MM.1S (cell line): ENCODE data around the gene RCC2.
"Not testable (repeated sequence)": the region's sequence is repeated elsewhere in the genome, so short reads cannot be mapped to it uniquely, and the experiment has no call there.

Experiments
- DNase-seq: peaks from one replicate; pipeline ENCODE4 v3.0.0-alpha.2; 2015
- H2AFZ ChIP-seq: fragments of 300-600 bp; sonication (generic); 2 replicates; pipeline ENCODE4 v1.6.0; 2016; ENCODE audit warnings: antibody characterized with exemption, low read length
- H3F3A ChIP-seq: fragments of 300-600 bp; sonication (generic); 2 replicates; pipeline ENCODE4 v1.6.1; 2016; ENCODE audit warnings: mild to moderate bottlenecking, antibody characterized with exemption, low read length, moderate library complexity, mixed read lengths; ENCODE audit not compliant: insufficient read depth
- H3K27ac ChIP-seq: fragments of 300-600 bp; sonication (generic); 2 replicates; pipeline ENCODE4 v1.5.1; 2016; ENCODE audit warnings: mild to moderate bottlenecking, low read length
- H3K27me3 ChIP-seq: fragments of 300-600 bp; sonication (generic); replicated peaks from 2 replicates; pipeline ENCODE4 v1.6.0; 2016; ENCODE audit warnings: low read length; ENCODE audit not compliant: insufficient read depth
- H3K36me3 ChIP-seq: fragments of 300-600 bp; sonication (generic); replicated peaks from 2 replicates; pipeline ENCODE4 v1.6.1; 2016; ENCODE audit warnings: mild to moderate bottlenecking, low read length, mixed read lengths; ENCODE audit not compliant: insufficient read depth
- H3K4me1 ChIP-seq: fragments of 300-600 bp; sonication (generic); 2 replicates; pipeline ENCODE4 v1.6.1; 2016; ENCODE audit warnings: low read length, mixed read lengths
- H3K4me2 ChIP-seq: fragments of 300-600 bp; sonication (generic); 2 replicates; pipeline ENCODE4 v1.6.0; 2016; ENCODE audit warnings: low read depth, low read length
- H3K4me3 ChIP-seq: fragments of 300-600 bp; sonication (generic); 2 replicates; pipeline ENCODE4 v1.5.1; 2016; ENCODE audit warnings: low read length, mixed read lengths
- H3K79me2 ChIP-seq: fragments of 300-600 bp; sonication (generic); 2 replicates; pipeline ENCODE4 v1.6.1; 2016; ENCODE audit warnings: mixed run types, low read length, mixed read lengths
- H3K9ac ChIP-seq: fragments of 300-600 bp; sonication (generic); 2 replicates; pipeline ENCODE4 v1.6.1; 2016; ENCODE audit warnings: low read length, mixed read lengths
- H3K9me2 ChIP-seq: fragments of 300-600 bp; sonication (generic); replicated peaks from 2 replicates; pipeline ENCODE4 v1.6.1; 2016; ENCODE audit warnings: mild to moderate bottlenecking, low read length, mixed read lengths; ENCODE audit not compliant: insufficient read depth
- H3K9me3 ChIP-seq: fragments of 300-600 bp; sonication (generic); replicated peaks from 2 replicates; pipeline ENCODE4 v1.6.1; 2016; ENCODE audit warnings: mild to moderate bottlenecking, low read length, mixed read lengths; ENCODE audit not compliant: insufficient read depth
- H4K20me1 ChIP-seq: fragments of 300-600 bp; sonication (generic); 2 replicates; pipeline ENCODE4 v1.6.1; 2016; ENCODE audit warnings: mild to moderate bottlenecking, low read length, moderate library complexity, mixed read lengths; ENCODE audit not compliant: insufficient read depth
- EZH2 ChIP-seq: fragments of 300-600 bp; sonication (generic); optimal IDR thresholded peaks from 2 replicates; pipeline ENCODE3; 2017; ENCODE audit warnings: low read depth, mild to moderate bottlenecking, antibody characterized with exemption, low read length, mixed read lengths
- EZH2phosphoT487 ChIP-seq: fragments of 300-600 bp; sonication (generic); IDR thresholded peaks from 2 replicates; pipeline ENCODE4 v1.6.1; 2018; ENCODE audit warnings: antibody characterized with exemption, low read length
- TF ChIP-seq, protein P1 (sequence below): fragments of 300-600 bp; sonication (generic); IDR thresholded peaks from 2 replicates; pipeline ENCODE4 v1.5.1; 2016; ENCODE audit warnings: antibody characterized with exemption, low read length, mixed read lengths

The RCC2 gene

GRCh38 chr1:17480846-17481245 lies 41.4 kb upstream of the RCC2 start:
- H3K9me2 ChIP-seq, result no peaks in the 10 kb centered on the region
- H3F3A ChIP-seq, result no peaks in the 10 kb centered on the region
- H3K27ac ChIP-seq, result no peak overlapping the region
- no peaks in the 10 kb centered on the region for H3K9me3 ChIP-seq
- H3K4me1 ChIP-seq, result peaks cover 3% of the 10 kb centered on the region; the same call in 1 of the 2 replicates
- 0 out of 2 replicates have a peak, but pooled peaks cover 3% of the 10 kb centered on the region for H3K27me3 ChIP-seq
- no peak overlapping the region for H3K4me3 ChIP-seq
- H2AFZ ChIP-seq, result no peak overlapping the region
- H3K9ac ChIP-seq, result no peak overlapping the region
- H3K79me2 ChIP-seq, result no peaks in the 10 kb centered on the region
- TF ChIP-seq EZH2phosphoT487 (no peak), EZH2 (no peak)
- TF ChIP-seq, protein P1, sequence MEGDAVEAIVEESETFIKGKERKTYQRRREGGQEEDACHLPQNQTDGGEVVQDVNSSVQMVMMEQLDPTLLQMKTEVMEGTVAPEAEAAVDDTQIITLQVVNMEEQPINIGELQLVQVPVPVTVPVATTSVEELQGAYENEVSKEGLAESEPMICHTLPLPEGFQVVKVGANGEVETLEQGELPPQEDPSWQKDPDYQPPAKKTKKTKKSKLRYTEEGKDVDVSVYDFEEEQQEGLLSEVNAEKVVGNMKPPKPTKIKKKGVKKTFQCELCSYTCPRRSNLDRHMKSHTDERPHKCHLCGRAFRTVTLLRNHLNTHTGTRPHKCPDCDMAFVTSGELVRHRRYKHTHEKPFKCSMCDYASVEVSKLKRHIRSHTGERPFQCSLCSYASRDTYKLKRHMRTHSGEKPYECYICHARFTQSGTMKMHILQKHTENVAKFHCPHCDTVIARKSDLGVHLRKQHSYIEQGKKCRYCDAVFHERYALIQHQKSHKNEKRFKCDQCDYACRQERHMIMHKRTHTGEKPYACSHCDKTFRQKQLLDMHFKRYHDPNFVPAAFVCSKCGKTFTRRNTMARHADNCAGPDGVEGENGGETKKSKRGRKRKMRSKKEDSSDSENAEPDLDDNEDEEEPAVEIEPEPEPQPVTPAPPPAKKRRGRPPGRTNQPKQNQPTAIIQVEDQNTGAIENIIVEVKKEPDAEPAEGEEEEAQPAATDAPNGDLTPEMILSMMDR, result no peak
- no peaks in the 10 kb centered on the region for H3K36me3 ChIP-seq
- no peaks in the 10 kb centered on the region for H4K20me1 ChIP-seq
- DNase-seq, result no peak
- no peak overlapping the region for H3K4me2 ChIP-seq

GRCh38 chr1:17475752-17476151 lies 36.3 kb upstream of the RCC2 start:
- Histone ChIP-seq H3K27me3 (no peaks in the 10 kb centered on the region), H3K9me2 (no peaks in the 10 kb centered on the region), H3K9me3 (no peaks in the 10 kb centered on the region), H4K20me1 (no peaks in the 10 kb centered on the region), H3K36me3 (no peaks in the 10 kb centered on the region), H3K9ac (no peak overlapping the region), H3K27ac (no peak overlapping the region), H3F3A (no peaks in the 10 kb centered on the region), H2AFZ (no peak overlapping the region), H3K4me1 (peaks cover 3% of the 10 kb centered on the region; the same call in 1 of the 2 replicates), H3K4me2 (no peak overlapping the region), H3K4me3 (no peak overlapping the region), H3K79me2 (no peaks in the 10 kb centered on the region)
- TF ChIP-seq EZH2 (no peak), EZH2phosphoT487 (no peak)
- TF ChIP-seq, protein P1, result no peak
- no peak for DNase-seq

- not testable (repeated sequence) for H3K9ac ChIP-seq, H3K9me3 ChIP-seq, H3K36me3 ChIP-seq, H3K4me3 ChIP-seq, H3K4me1 ChIP-seq, H2AFZ ChIP-seq, H3K79me2 ChIP-seq, H3K4me2 ChIP-seq, H3K9me2 ChIP-seq, DNase-seq, H3K27ac ChIP-seq, H3F3A ChIP-seq, H3K27me3 ChIP-seq, H4K20me1 ChIP-seq
Measured at GRCh38 chr1:17474836-17475555, 35.5 kb upstream of the RCC2 start.

GRCh38 chr1:17472814-17473213 lies 33.3 kb upstream of the RCC2 start:
- Histone ChIP-seq H3K4me2 (no peak overlapping the region), H3K79me2 (no peaks in the 10 kb centered on the region), H3K27me3 (no peaks in the 10 kb centered on the region), H3K9me2 (no peaks in the 10 kb centered on the region), H3K9ac (no peak overlapping the region), H3K4me1 (peaks cover 3% of the 10 kb centered on the region; the same call in 1 of the 2 replicates), H3K9me3 (no peaks in the 10 kb centered on the region), H4K20me1 (no peaks in the 10 kb centered on the region), H3K36me3 (no peaks in the 10 kb centered on the region), H3K4me3 (no peak overlapping the region), H2AFZ (no peak overlapping the region), H3K27ac (no peak overlapping the region), H3F3A (no peaks in the 10 kb centered on the region)
- TF ChIP-seq, protein P1, result no peak
- TF ChIP-seq EZH2phosphoT487 (no peak), EZH2 (no peak)
- no peak for DNase-seq
